K562 (cell line): Measurements from ENCODE around the gene ART4. TPM values are rescaled to one million over a fixed set of nuclear protein-coding genes. Genes with fewer than 3 reads are reported as not detected.

ENCODE experiments used
- ATAC-seq: fragments of 200-7000 bp; cut with Tn5 transposase; 3 replicates; pipeline ENCODE4 v1.9.1; 2020; ENCODE audit warnings: moderate library complexity
- BruUV-seq: library from RNA; stranded (reverse); fragments of 400-500 nt; replicated peaks from 2 replicates; lab custom pipeline; 2021; lab: Mats Ljungman, UMichigan
- CTCF ChIA-PET: fragments of 300-600 bp; formaldehyde crosslinking; extraction: SDS; loops from one replicate; lab custom pipeline; 2021; ENCODE audit warnings: low intra/inter-chr PET ratio; lab: Yijun Ruan, JAX
- POLR2A ChIA-PET: fragments of 300-600, 350-650 bp; sonication (Branson Sonifier 250); formaldehyde crosslinking; extraction: SDS; loops from one replicate; lab custom pipeline; 2021; ENCODE audit warnings: antibody characterized with exemption, inconsistent platforms; lab: Yijun Ruan, JAX
- DNase-seq, 4 experiments: peaks; one replicate each; pipeline versions ENCODE4 v3.0.0 to v3.0.0-alpha.2; 2011 to 2018; ENCODE audit warnings: low spot score in 3 of 4, mixed read lengths in 3 of 4; ENCODE audit errors: extremely low read depth in 1 of 4
- FAIRE-seq: peaks from 2 replicates; lab custom pipeline; 2011; peaks lifted over from hg19 to GRCh38; lab: Jason Lieb, UNC
- H2AFZ ChIP-seq: 2 replicates; pipeline ENCODE4 v1.6.0; 2011; ENCODE audit warnings: low read depth, low read length, control low read depth, inconsistent platforms
- H3K27ac ChIP-seq: fragments of 200-600 bp; 3 replicates; pipeline ENCODE4 v1.8.0; 2011; ENCODE audit warnings: low read depth, mild to moderate bottlenecking, control low read depth, inconsistent platforms, low read length, moderate library complexity, mixed read lengths; ENCODE audit errors: extremely low read depth
- H3K27me3 ChIP-seq, 2 experiments: fragments of 300-600 bp in 1 of 2; 2 replicates in 1 of 2; 3 replicates in 1 of 2; pipeline versions ENCODE4 v1.6.0 to v1.8.0; 2011; ENCODE audit warnings: inconsistent platforms in 2 of 2, low read length in 2 of 2, mild to moderate bottlenecking in 1 of 2, mixed read lengths in 1 of 2, moderate library complexity in 1 of 2; ENCODE audit not compliant: control insufficient read depth in 2 of 2, insufficient read depth in 2 of 2
- H3K36me3 ChIP-seq: fragments of 300-600 bp; 3 replicates; pipeline ENCODE4 v1.8.0; 2011; ENCODE audit warnings: mild to moderate bottlenecking, low read length, inconsistent platforms; ENCODE audit not compliant: control insufficient read depth, insufficient read depth
- H3K4me1 ChIP-seq, 2 experiments: fragments of 200-600 bp in 1 of 2; replicated peaks in 1 of 2; 2 replicates in 1 of 2; 3 replicates in 1 of 2; pipeline versions ENCODE4 v1.5.1 to v1.8.0; 2011; ENCODE audit warnings: inconsistent platforms in 2 of 2, low read length in 2 of 2, mild to moderate bottlenecking in 1 of 2, mixed read lengths in 1 of 2, moderate library complexity in 1 of 2; ENCODE audit not compliant: control insufficient read depth in 2 of 2, insufficient read depth in 2 of 2
- H3K4me2 ChIP-seq: 2 replicates; pipeline ENCODE4 v1.6.1; 2011; ENCODE audit warnings: low read length, control low read depth, inconsistent platforms, mixed read lengths; ENCODE audit not compliant: insufficient read depth
- H3K4me3 ChIP-seq: fragments of 200-600 bp; sonication (generic), shearing (Covaris generic); 2 replicates; pipeline ENCODE4 v1.5.1; 2016; ENCODE audit warnings: control low read depth, inconsistent platforms
- H3K79me2 ChIP-seq: fragments of 200-600 bp; 3 replicates; pipeline ENCODE4 v1.8.0; 2011; ENCODE audit warnings: low read length, inconsistent platforms; ENCODE audit not compliant: control insufficient read depth, insufficient read depth
- H3K9ac ChIP-seq, 2 experiments: 2 replicates each; pipeline versions ENCODE4 v1.6.0 to v1.6.1; 2011; ENCODE audit warnings: low read depth in 2 of 2, low read length in 2 of 2, control low read depth in 1 of 2, inconsistent platforms in 1 of 2, mild to moderate bottlenecking in 1 of 2, mixed read lengths in 1 of 2; ENCODE audit not compliant: insufficient read depth in 1 of 2
- H3K9me1 ChIP-seq: one replicate; pipeline ENCODE4 v1.6.0; 2011; ENCODE audit warnings: inconsistent platforms, mild to moderate bottlenecking, low read length, moderate library complexity; ENCODE audit not compliant: control insufficient read depth, insufficient read depth
- H3K9me3 ChIP-seq: replicated peaks from 2 replicates; pipeline ENCODE4 v1.5.1; 2011; ENCODE audit warnings: low read depth, low read length, inconsistent platforms; ENCODE audit not compliant: control insufficient read depth, insufficient read depth
- H4K20me1 ChIP-seq: replicated peaks from 2 replicates; pipeline ENCODE4 v1.6.1; 2011; ENCODE audit warnings: low read length, inconsistent platforms, mixed read lengths; ENCODE audit not compliant: control insufficient read depth, insufficient read depth
- BRD4 ChIP-seq: fragments of 200-600 bp; sonication (generic); IDR thresholded peaks from 2 replicates; pipeline ENCODE4 v1.6.1; 2017; ENCODE audit warnings: inconsistent platforms
- L3MBTL2 ChIP-seq: fragments of 450-650 bp; IDR thresholded peaks from 2 replicates; pipeline ENCODE4 v1.6.1; 2016; ENCODE audit warnings: mild to moderate bottlenecking, moderate library complexity
- MLLT1 ChIP-seq, 2 experiments: fragments of 450-650 bp; IDR thresholded peaks; 2 replicates each; pipeline ENCODE4 v1.6.1; 2016
- MTA2 ChIP-seq: fragments of 450-650 bp; IDR thresholded peaks from 2 replicates; pipeline ENCODE4 v1.6.1; 2016; ENCODE audit warnings: low read depth
- PCBP1 ChIP-seq: fragments of 200-400 bp; formaldehyde crosslinking; IDR thresholded peaks from 2 replicates; pipeline ENCODE4 v1.6.1; 2018; ENCODE audit warnings: mild to moderate bottlenecking, low read depth, low read length; ENCODE audit not compliant: poor library complexity, severe bottlenecking
- TEAD1 ChIP-seq, 2 experiments: fragments of 450-650 bp in 1 of 2; sonication (generic) in 1 of 2; formaldehyde crosslinking; IDR thresholded peaks; 2 replicates each; pipeline versions ENCODE4 v1.4.0 to v1.8.0; 2020 to 2022; ENCODE audit warnings: mild to moderate bottlenecking in 2 of 2, missing genetic modification reagents in 1 of 2
- THAP12 ChIP-seq: fragments of 250-450 bp; sonication (Bioruptor Pico); IDR thresholded peaks from 2 replicates; pipeline ENCODE4 v1.9.0; 2021; ENCODE audit warnings: mild to moderate bottlenecking, inconsistent platforms
- ZNF134 ChIP-seq: fragments of 250-450 bp; sonication (Bioruptor Pico); conservative IDR thresholded peaks from 2 replicates; pipeline ENCODE4 v1.4.0; 2020
- ZNF699 ChIP-seq: fragments of 250-450 bp; sonication (Bioruptor Pico); IDR thresholded peaks from 2 replicates; pipeline ENCODE4 v1.8.0; 2021; ENCODE audit warnings: mild to moderate bottlenecking, moderate library complexity; ENCODE audit not compliant: insufficient replicate concordance
- WGBS: fragments of 100-300 bp; shearing (Covaris generic); methylation state at CpG from one replicate; pipeline ENCODE4 v1.1.6; 2016; ENCODE audit warnings: low coverage, mixed read lengths; ENCODE audit not compliant: insufficient coverage; ENCODE audit errors: missing lambda C conversion rate; 5-methylcytosine and 5-hydroxymethylcytosine counted together
- in situ Hi-C: fragments of 300-500 bp; cut with MboI; formaldehyde crosslinking; loops from 4 replicates; pipeline ENCODE4 v1.15.0; 2018; ENCODE audit warnings: inconsistent platforms, mixed read lengths
- intact Hi-C: fragments of 100-400 bp; cut with micrococcal nuclease; formaldehyde crosslinking; loops from 2 replicates; pipeline ENCODE4 v1.14.2; 2022
- polyA plus RNA-seq, 8 experiments: library from polyadenylated mRNA; depleted of rRNA in 4 of 8; stranded (reverse) in 5 of 8; unstranded in 3 of 8; fragments of >200 nt; fragmentation: Nextera tagmentation in 2 of 8; fragmentation: Illumina TruSeq in 1 of 8; extraction: Ambion mirVana in 2 of 8; extraction: Trizol in 1 of 8; gene quantifications; 2 replicates each; pipeline versions ENCODE4 v1.2.1 to v1.2.3, GENCODE V29; 2011 to 2014; ENCODE audit warnings: inconsistent platforms in 1 of 8, missing spikeins in 1 of 8
- total RNA-seq, 7 experiments: library from RNA; depleted of rRNA in 6 of 7; stranded (reverse); fragments of >200 nt in 6 of 7; fragmentation: Illumina TruSeq in 2 of 7; extraction: Trizol in 2 of 7; gene quantifications; 2 replicates each; pipeline versions ENCODE4 v1.2.1 to v1.2.3, GENCODE V29; 2011 to 2021; ENCODE audit warnings: low replicate concordance in 1 of 7
- TF ChIP-seq, protein P1 (sequence below): fragments of 200-800 bp; sonication (Bioruptor generic); IDR thresholded peaks from 2 replicates; pipeline ENCODE4 v1.6.1; 2016; ENCODE audit warnings: missing genetic modification characterization, missing compliant biosample characterization

ART4 gene
- total and polyA plus RNA-seq, 9 of the 15 experiments (the other 6 are each of a cell fraction or from before 2014, with no cell fraction given): 0.07 TPM; not detected in 8

- Histone ChIP-seq H3K4me1 (peaks cover 0 to 3% of the 10 kb centered on the region in 2 experiments; a peak in 1 of 5 replicates), H3K27ac (no peak overlapping the region), H3K36me3 (no peaks in the 10 kb centered on the region), H3K79me2 (no peaks in the 10 kb centered on the region), H3K27me3 (no peaks in the 10 kb centered on the region), H3K4me3 (no peak overlapping the region), H3K4me2 (no peak overlapping the region), H3K9me3 (no peaks in the 10 kb centered on the region), H3K9me1 (no peaks in the 10 kb centered on the region), H4K20me1 (no peaks in the 10 kb centered on the region), H3K9ac (no peak overlapping the region), H2AFZ (no peak overlapping the region)
- 0% methylated on average over 1 of the region's 1 CpG for WGBS
- TF ChIP-seq, protein P1, sequence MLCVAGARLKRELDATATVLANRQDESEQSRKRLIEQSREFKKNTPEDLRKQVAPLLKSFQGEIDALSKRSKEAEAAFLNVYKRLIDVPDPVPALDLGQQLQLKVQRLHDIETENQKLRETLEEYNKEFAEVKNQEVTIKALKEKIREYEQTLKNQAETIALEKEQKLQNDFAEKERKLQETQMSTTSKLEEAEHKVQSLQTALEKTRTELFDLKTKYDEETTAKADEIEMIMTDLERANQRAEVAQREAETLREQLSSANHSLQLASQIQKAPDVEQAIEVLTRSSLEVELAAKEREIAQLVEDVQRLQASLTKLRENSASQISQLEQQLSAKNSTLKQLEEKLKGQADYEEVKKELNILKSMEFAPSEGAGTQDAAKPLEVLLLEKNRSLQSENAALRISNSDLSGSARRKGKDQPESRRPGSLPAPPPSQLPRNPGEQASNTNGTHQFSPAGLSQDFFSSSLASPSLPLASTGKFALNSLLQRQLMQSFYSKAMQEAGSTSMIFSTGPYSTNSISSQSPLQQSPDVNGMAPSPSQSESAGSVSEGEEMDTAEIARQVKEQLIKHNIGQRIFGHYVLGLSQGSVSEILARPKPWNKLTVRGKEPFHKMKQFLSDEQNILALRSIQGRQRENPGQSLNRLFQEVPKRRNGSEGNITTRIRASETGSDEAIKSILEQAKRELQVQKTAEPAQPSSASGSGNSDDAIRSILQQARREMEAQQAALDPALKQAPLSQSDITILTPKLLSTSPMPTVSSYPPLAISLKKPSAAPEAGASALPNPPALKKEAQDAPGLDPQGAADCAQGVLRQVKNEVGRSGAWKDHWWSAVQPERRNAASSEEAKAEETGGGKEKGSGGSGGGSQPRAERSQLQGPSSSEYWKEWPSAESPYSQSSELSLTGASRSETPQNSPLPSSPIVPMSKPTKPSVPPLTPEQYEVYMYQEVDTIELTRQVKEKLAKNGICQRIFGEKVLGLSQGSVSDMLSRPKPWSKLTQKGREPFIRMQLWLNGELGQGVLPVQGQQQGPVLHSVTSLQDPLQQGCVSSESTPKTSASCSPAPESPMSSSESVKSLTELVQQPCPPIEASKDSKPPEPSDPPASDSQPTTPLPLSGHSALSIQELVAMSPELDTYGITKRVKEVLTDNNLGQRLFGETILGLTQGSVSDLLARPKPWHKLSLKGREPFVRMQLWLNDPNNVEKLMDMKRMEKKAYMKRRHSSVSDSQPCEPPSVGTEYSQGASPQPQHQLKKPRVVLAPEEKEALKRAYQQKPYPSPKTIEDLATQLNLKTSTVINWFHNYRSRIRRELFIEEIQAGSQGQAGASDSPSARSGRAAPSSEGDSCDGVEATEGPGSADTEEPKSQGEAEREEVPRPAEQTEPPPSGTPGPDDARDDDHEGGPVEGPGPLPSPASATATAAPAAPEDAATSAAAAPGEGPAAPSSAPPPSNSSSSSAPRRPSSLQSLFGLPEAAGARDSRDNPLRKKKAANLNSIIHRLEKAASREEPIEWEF: no peak
- TF ChIP-seq PCBP1 (no peak), ZNF699 (CRISPR knock-in tag) (no peak), THAP12 (no peak), ZNF134 (no peak), MLLT1 (IDR thresholded peaks at IDR 0.05) (no peak), MTA2 (no peak), L3MBTL2 (no peak), TEAD1 (CRISPR knock-in tag; IDR thresholded peaks at IDR 0.05) (no peak), BRD4 (no peak)
- no TSS peak for BruUV-seq
- ChIA-PET CTCF (no interaction called here), POLR2A (interaction anchor here (0.7 kb wide), 1 partner anchor 16 kb away, joined by 3 read pairs; no protein-coding TSS in a partner anchor)
- ATAC-seq (no peak), DNase-seq (no peak), FAIRE-seq (no peak)
- in situ Hi-C loops: no loop called here
- intact Hi-C loops: no loop called here
Observed at GRCh38 chr12:14871247-14871646, 27.9 kb upstream of the ART4 start.
